H1 (cell line): Measurements from ENCODE around the gene MFSD2A. TPM values are rescaled to one million over a fixed set of nuclear protein-coding genes. Genes with fewer than 3 reads are reported as not detected.
A peak's percentile ranks its signal among the peaks of the same experiment; 100 is the strongest.

Source experiments
- CTCF ChIA-PET: fragments of 300-600 bp; sonication (Branson Sonifier 250); formaldehyde crosslinking; loops from one replicate; lab custom pipeline; 2021; ENCODE audit not compliant: partially characterized antibody; lab: Charles Lee
- POLR2A ChIA-PET: fragments of 300-600 bp; sonication (Branson Sonifier 250); formaldehyde crosslinking; loops from one replicate; lab custom pipeline; 2021; ENCODE audit warnings: inconsistent platforms; ENCODE audit not compliant: partially characterized antibody; lab: Charles Lee
- DNase-seq, 2 experiments: peaks; one replicate each; pipeline versions ENCODE4 v3.0.0 to v3.0.0-alpha.2; 2010 to 2022; ENCODE audit warnings: low spot score in 2 of 2, low read depth in 1 of 2, mixed read lengths in 1 of 2
- FAIRE-seq: peaks from 2 replicates; lab custom pipeline; 2011; peaks lifted over from hg19 to GRCh38; lab: Jason Lieb, UNC
- H2AFZ ChIP-seq: 2 replicates; pipeline ENCODE4 v1.8.1; 2012; ENCODE audit warnings: low read length, inconsistent platforms
- H2AK5ac ChIP-seq: 2 replicates; pipeline ENCODE4 v1.6.1; 2013; ENCODE audit warnings: low read depth, low read length
- H2BK120ac ChIP-seq: replicated peaks from 2 replicates; pipeline ENCODE3; 2013; ENCODE audit warnings: low read depth, low read length, inconsistent platforms
- H2BK12ac ChIP-seq: 2 replicates; pipeline ENCODE4 v1.6.1; 2013; ENCODE audit warnings: low read depth, low read length
- H2BK15ac ChIP-seq: 2 replicates; pipeline ENCODE4 v1.6.1; 2013; ENCODE audit warnings: low read length
- H2BK20ac ChIP-seq: 2 replicates; pipeline ENCODE4 v1.6.1; 2013; ENCODE audit warnings: low read length
- H2BK5ac ChIP-seq: 2 replicates; pipeline ENCODE4 v1.6.1; 2013; ENCODE audit warnings: low read depth, low read length
- H3K14ac ChIP-seq: 2 replicates; pipeline ENCODE4 v1.6.1; 2013; ENCODE audit warnings: inconsistent platforms; ENCODE audit not compliant: insufficient read length
- H3K18ac ChIP-seq: 2 replicates; pipeline ENCODE4 v1.6.1; 2013; ENCODE audit warnings: low read length; ENCODE audit errors: extremely low read depth
- H3K23ac ChIP-seq: 2 replicates; pipeline ENCODE4 v1.6.1; 2013; ENCODE audit warnings: inconsistent platforms; ENCODE audit not compliant: insufficient read length
- H3K23me2 ChIP-seq: 2 replicates; pipeline ENCODE4 v1.6.1; 2013; ENCODE audit warnings: low read depth, low read length
- H3K27ac ChIP-seq: 2 replicates; pipeline ENCODE4 v1.6.1; 2011; ENCODE audit warnings: low read depth, low read length, inconsistent platforms
- H3K27me3 ChIP-seq, 4 experiments: replicated peaks in 1 of 4; 1 replicate in 1 of 4; 2 replicates in 3 of 4; pipeline versions ENCODE4 v1.6.1 to v1.8.1; 2011 to 2013; ENCODE audit warnings: low read length in 3 of 4, mild to moderate bottlenecking in 3 of 4, inconsistent platforms in 2 of 4, mixed read lengths in 2 of 4, moderate library complexity in 1 of 4; ENCODE audit not compliant: control insufficient read depth in 3 of 4, insufficient read depth in 3 of 4; ENCODE audit errors: extremely low read depth in 1 of 4
- H3K36me3 ChIP-seq, 4 experiments: 2 replicates each; pipeline versions ENCODE4 v1.6.1 to v1.8.1; 2011 to 2013; ENCODE audit warnings: mild to moderate bottlenecking in 4 of 4, low read length in 3 of 4, moderate library complexity in 2 of 4, control low read depth in 1 of 4, inconsistent platforms in 1 of 4; ENCODE audit not compliant: insufficient read depth in 4 of 4, control insufficient read depth in 2 of 4
- H3K4ac ChIP-seq: replicated peaks from 2 replicates; pipeline ENCODE3; 2013; ENCODE audit warnings: low read length, low read depth, mixed read lengths, inconsistent platforms; ENCODE audit not compliant: insufficient read length
- H3K4me1 ChIP-seq, 4 experiments: replicated peaks in 1 of 4; 1 replicate in 1 of 4; 2 replicates in 3 of 4; pipeline versions ENCODE4 v1.6.1 to v1.8.1; 2011 to 2013; ENCODE audit warnings: low read length in 3 of 4, inconsistent platforms in 2 of 4, mixed read lengths in 1 of 4; ENCODE audit not compliant: insufficient read depth in 4 of 4, control insufficient read depth in 3 of 4
- H3K4me2 ChIP-seq, 2 experiments: 2 replicates each; pipeline versions ENCODE4 v1.6.1 to v1.8.1; 2011 to 2013; ENCODE audit warnings: low read depth in 2 of 2, low read length in 2 of 2, control low read depth in 1 of 2, inconsistent platforms in 1 of 2, mild to moderate bottlenecking in 1 of 2; ENCODE audit not compliant: insufficient read depth in 1 of 2
- H3K4me3 ChIP-seq, 4 experiments: fragments of 200-600, 300-600 bp in 1 of 4; sonication (generic), shearing (Covaris generic), sonication (Bioruptor Twin) in 1 of 4; 2 replicates each; pipeline versions ENCODE4 v1.5.1 to v1.8.1; 2011 to 2016; ENCODE audit warnings: low read length in 4 of 4, low read depth in 3 of 4, control low read depth in 2 of 4, inconsistent platforms in 2 of 4, mild to moderate bottlenecking in 2 of 4, mixed read lengths in 1 of 4, moderate library complexity in 1 of 4; ENCODE audit not compliant: insufficient read depth in 2 of 4; ENCODE audit errors: extremely low read depth in 1 of 4
- H3K56ac ChIP-seq: replicated peaks from 2 replicates; pipeline ENCODE3; 2013; ENCODE audit warnings: low read depth, mild to moderate bottlenecking, mixed read lengths, low read length, inconsistent platforms; ENCODE audit not compliant: insufficient read length
- H3K79me1 ChIP-seq: 2 replicates; pipeline ENCODE4 v1.6.1; 2013; ENCODE audit warnings: low read depth, low read length, control low read depth
- H3K79me2 ChIP-seq, 2 experiments: 2 replicates each; pipeline versions ENCODE4 v1.6.1 to v1.8.1; 2012 to 2013; ENCODE audit warnings: low read length in 2 of 2, mild to moderate bottlenecking in 2 of 2, inconsistent platforms in 1 of 2; ENCODE audit not compliant: insufficient read depth in 2 of 2, control insufficient read depth in 1 of 2
- H3K9ac ChIP-seq, 4 experiments: replicated peaks in 1 of 4; 1 replicate in 1 of 4; 2 replicates in 3 of 4; pipeline versions ENCODE4 v1.6.1 to v1.8.1; 2011 to 2013; ENCODE audit warnings: low read depth in 3 of 4, low read length in 3 of 4, control low read depth in 2 of 4, mild to moderate bottlenecking in 2 of 4, moderate library complexity in 2 of 4, inconsistent platforms in 1 of 4; ENCODE audit errors: extremely low read depth in 1 of 4
- H3K9me3 ChIP-seq, 2 experiments: 2 replicates each; pipeline versions ENCODE4 v1.6.1 to v1.8.1; 2012 to 2013; ENCODE audit warnings: mild to moderate bottlenecking in 2 of 2, moderate library complexity in 2 of 2, control low read depth in 1 of 2, inconsistent platforms in 1 of 2, low read depth in 1 of 2, low read length in 1 of 2, mixed read lengths in 1 of 2; ENCODE audit not compliant: insufficient read depth in 2 of 2
- H4K20me1 ChIP-seq, 2 experiments: replicated peaks in 1 of 2; 2 replicates each; pipeline versions ENCODE3 to v1.8.1; 2011 to 2013; ENCODE audit warnings: inconsistent platforms in 2 of 2, low read length in 2 of 2, mild to moderate bottlenecking in 1 of 2; ENCODE audit not compliant: insufficient read depth in 2 of 2, control insufficient read depth in 1 of 2
- H4K5ac ChIP-seq: 2 replicates; pipeline ENCODE4 v1.6.1; 2013; ENCODE audit warnings: low read length, low read depth, mixed read lengths, inconsistent platforms; ENCODE audit not compliant: insufficient read length
- H4K8ac ChIP-seq: 2 replicates; pipeline ENCODE4 v1.8.0; 2013; ENCODE audit warnings: mild to moderate bottlenecking, moderate library complexity, low read length, inconsistent platforms; ENCODE audit not compliant: insufficient read depth; ENCODE audit errors: extremely low read depth
- H4K91ac ChIP-seq: replicated peaks from 2 replicates; pipeline ENCODE3; 2013; ENCODE audit warnings: low read length, mixed read lengths, inconsistent platforms; ENCODE audit not compliant: insufficient read length
- BRCA1 ChIP-seq: IDR thresholded peaks from 2 replicates; pipeline ENCODE4 v1.6.1; 2012; ENCODE audit warnings: low read depth, low read length, improper control_type of control experiment
- CHD2 ChIP-seq: IDR thresholded peaks from 2 replicates; pipeline ENCODE4 v1.6.1; 2012; ENCODE audit warnings: low read length, improper control_type of control experiment
- CTBP2 ChIP-seq: IDR thresholded peaks from 2 replicates; pipeline ENCODE4 v1.7.0; 2011; ENCODE audit warnings: borderline replicate concordance, mild to moderate bottlenecking, moderate library complexity, mixed read lengths, low read length; ENCODE audit not compliant: insufficient read depth, insufficient read length
- HDAC2 ChIP-seq, 2 experiments: fragments of 300-600 bp in 1 of 2; sonication (generic) in 1 of 2; IDR thresholded peaks; 2 replicates each; pipeline ENCODE4 v1.6.1; 2011 to 2012; ENCODE audit warnings: low read depth in 2 of 2, low read length in 2 of 2, mild to moderate bottlenecking in 2 of 2, moderate library complexity in 2 of 2, borderline replicate concordance in 1 of 2, inconsistent platforms in 1 of 2
- JUND ChIP-seq: IDR thresholded peaks from 2 replicates; pipeline ENCODE4 v1.6.1; 2011; ENCODE audit warnings: mild to moderate bottlenecking, improper control_type of control experiment, low read length
- KDM4A ChIP-seq: IDR thresholded peaks from one replicate; pipeline ENCODE4 v1.7.1; 2012; ENCODE audit warnings: low read depth, mild to moderate bottlenecking, moderate library complexity, low read length, inconsistent platforms; ENCODE audit not compliant: severe bottlenecking
- NANOG ChIP-seq: IDR thresholded peaks from 2 replicates; pipeline ENCODE4 v1.6.1; 2011; ENCODE audit warnings: low read length, low read depth, mild to moderate bottlenecking, inconsistent platforms; ENCODE audit not compliant: insufficient read depth, poor library complexity, severe bottlenecking
- SIN3A ChIP-seq, 2 experiments: IDR thresholded peaks in 1 of 2; conservative IDR thresholded peaks in 1 of 2; 2 replicates each; pipeline ENCODE4 v1.6.1; 2011 to 2012; ENCODE audit warnings: low read length in 2 of 2, improper control_type of control experiment in 1 of 2, low read depth in 1 of 2, mild to moderate bottlenecking in 1 of 2
- WGBS, 2 experiments: shearing (Covaris generic) in 1 of 2; methylation state at CpG; one replicate each; pipeline versions ENCODE4 v1.1.6 to v1.1.7; 2013 to 2015; ENCODE audit warnings: low lambda C conversion rate in 2 of 2, mixed read lengths in 2 of 2, inconsistent platforms in 1 of 2, low coverage in 1 of 2, missing lambda C conversion rate in 1 of 2; ENCODE audit not compliant: insufficient replicate concordance in 2 of 2, insufficient coverage in 1 of 2, insufficient read length in 1 of 2; ENCODE audit errors: extremely low coverage in 1 of 2, missing lambda C conversion rate in 1 of 2; 5-methylcytosine and 5-hydroxymethylcytosine counted together
- polyA plus RNA-seq, 7 experiments: library from polyadenylated mRNA; depleted of rRNA in 3 of 7; stranded (reverse) in 5 of 7; unstranded in 2 of 7; fragments of >200 nt in 5 of 7; fragments of 200-250 nt in 2 of 7; gene quantifications; 1 replicate in 5 of 7; 2 replicates in 1 of 7; 4 replicates in 1 of 7; pipeline versions ENCODE4 v1.2.1 to v1.2.3, GENCODE V29; 2011 to 2013; ENCODE audit warnings: missing spikeins in 2 of 7, mixed read lengths in 2 of 7
- total RNA-seq: library from RNA; stranded (reverse); fragmentation: NEBNext Ultra II Directional; extraction: Animal tissue kit (Norgen Biotek cat#: 25700); gene quantifications from 2 replicates; pipeline ENCODE4 v1.2.1, GENCODE V29; 2021
- TF ChIP-seq, protein P1 (sequence below), 3 experiments: IDR thresholded peaks; 1 replicate in 2 of 3; 2 replicates in 1 of 3; pipeline versions ENCODE4 v1.5.1 to v1.6.1; 2011; ENCODE audit warnings: low read length in 3 of 3, mild to moderate bottlenecking in 3 of 3, inconsistent platforms in 2 of 3, low read depth in 1 of 3, moderate library complexity in 1 of 3; ENCODE audit not compliant: insufficient read depth in 1 of 3; ENCODE audit errors: control extremely low read depth in 1 of 3

The MFSD2A gene
- total and polyA plus RNA-seq, 2 of the 8 experiments (the other 6 are each of a cell fraction or from before 2014, with no cell fraction given): 18.3 to 25.9 TPM

DNA sequence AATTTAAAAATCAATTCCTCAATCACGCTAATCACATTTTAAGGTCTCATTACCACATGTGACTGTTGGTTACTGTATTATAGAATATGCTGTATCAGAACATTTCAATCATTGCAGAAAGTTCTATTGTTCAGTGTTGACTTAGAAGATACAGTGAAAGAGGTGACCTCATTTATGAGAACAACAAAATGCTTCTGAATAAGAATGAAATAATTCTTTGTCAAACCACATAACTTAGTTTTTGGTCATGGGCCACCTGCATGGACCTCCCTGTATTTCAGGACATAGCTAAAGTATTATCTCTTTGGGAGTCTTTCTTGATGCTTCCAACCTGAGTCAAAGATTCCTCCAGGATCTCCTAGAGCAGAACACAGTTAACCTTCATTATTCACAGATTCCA lies 22.3 kb downstream of the MFSD2A start:
- Histone ChIP-seq H3K4me1 (peaks cover 0 to 10% (median 4%) of the 10 kb centered on the region in 4 experiments; a peak in 5 of 7 replicates), H3K79me2 (no peaks in the 10 kb centered on the region), H4K91ac (no peak overlapping the region), H2BK5ac (peak overlapping the region; percentile 46; the same call in 1 of the 2 replicates), H2BK20ac (no peak overlapping the region), H4K5ac (peak overlapping the region; percentile 78), H3K9ac (no peak overlapping the region), H2BK15ac (no peak overlapping the region), H3K23me2 (no peaks in the 10 kb centered on the region), H3K23ac (no peak overlapping the region), H3K4me3 (no peak overlapping the region), H2AFZ (no peak overlapping the region), H3K4me2 (no peak overlapping the region), H3K4ac (no peak overlapping the region), H3K18ac (no peak overlapping the region), H3K14ac (no peak overlapping the region), H2BK12ac (no peak overlapping the region), H4K8ac (no peak overlapping the region), H3K79me1 (no peaks in the 10 kb centered on the region), H3K56ac (no peak overlapping the region), H3K27me3 (no peaks in the 10 kb centered on the region), H2BK120ac (peak overlapping the region; percentile 25), H2AK5ac (no peak overlapping the region), H3K27ac (peak overlapping the region; percentile 67; the same call in 1 of the 2 replicates), H4K20me1 (no peaks in the 10 kb centered on the region), H3K9me3 (0 out of 4 replicates have a peak, but pooled peaks cover 0 to 5% of the 10 kb centered on the region in 2 experiments), H3K36me3 (no peaks in the 10 kb centered on the region)
- FAIRE-seq: no peak
- no peak for DNase-seq
- TF ChIP-seq HDAC2 (IDR thresholded peaks at IDR 0.05; ENCODE audit: borderline replicate concordance in 1 of 2, low read depth in 2 of 2, low read length in 2 of 2) (no peak), JUND (no peak), CHD2 (no peak), NANOG (no peak), KDM4A (no peak), CTBP2 (no peak), BRCA1 (no peak), SIN3A (conservative IDR thresholded peaks at IDR 0.05 in 1 of 2, IDR thresholded peaks at IDR 0.05 in 1 of 2; ENCODE audit: low read depth in 1 of 2, low read length in 2 of 2) (no peak)
- TF ChIP-seq, protein P1, sequence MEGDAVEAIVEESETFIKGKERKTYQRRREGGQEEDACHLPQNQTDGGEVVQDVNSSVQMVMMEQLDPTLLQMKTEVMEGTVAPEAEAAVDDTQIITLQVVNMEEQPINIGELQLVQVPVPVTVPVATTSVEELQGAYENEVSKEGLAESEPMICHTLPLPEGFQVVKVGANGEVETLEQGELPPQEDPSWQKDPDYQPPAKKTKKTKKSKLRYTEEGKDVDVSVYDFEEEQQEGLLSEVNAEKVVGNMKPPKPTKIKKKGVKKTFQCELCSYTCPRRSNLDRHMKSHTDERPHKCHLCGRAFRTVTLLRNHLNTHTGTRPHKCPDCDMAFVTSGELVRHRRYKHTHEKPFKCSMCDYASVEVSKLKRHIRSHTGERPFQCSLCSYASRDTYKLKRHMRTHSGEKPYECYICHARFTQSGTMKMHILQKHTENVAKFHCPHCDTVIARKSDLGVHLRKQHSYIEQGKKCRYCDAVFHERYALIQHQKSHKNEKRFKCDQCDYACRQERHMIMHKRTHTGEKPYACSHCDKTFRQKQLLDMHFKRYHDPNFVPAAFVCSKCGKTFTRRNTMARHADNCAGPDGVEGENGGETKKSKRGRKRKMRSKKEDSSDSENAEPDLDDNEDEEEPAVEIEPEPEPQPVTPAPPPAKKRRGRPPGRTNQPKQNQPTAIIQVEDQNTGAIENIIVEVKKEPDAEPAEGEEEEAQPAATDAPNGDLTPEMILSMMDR (IDR thresholded peaks at IDR 0.05; ENCODE audit: control extremely low read depth in 1 of 3, insufficient read depth in 1 of 3, low read depth in 1 of 3, low read length in 3 of 3): no peak
- CTCF ChIA-PET: interaction anchor here (0.6 to 2.0 kb wide), 8 partner anchors 55 to 375 kb away, joined by 3 to 5 read pairs (median 4); no protein-coding TSS in a partner anchor
- POLR2A ChIA-PET: interaction anchor here (0.6 to 1.4 kb wide), 10 partner anchors 9 to 63 kb away, joined by 3 to 8 read pairs (median 3); partner anchors contain the start of genes CAP1 and MFSD2A
- 79 to 100% methylated on average over 1 of the region's 1 CpG for WGBS, 2 experiments
